ENCODE data around the gene SMURF1. TPM values are rescaled to one million over a fixed set of nuclear protein-coding genes. Genes with fewer than 3 reads are reported as not detected.
"Not testable (repeated sequence)": the region's sequence is repeated elsewhere in the genome, so short reads cannot be mapped to it uniquely, and the experiment has no call there.

The SMURF1 gene
- total and polyA plus RNA-seq, 5 donors: 4.5 to 14.7 (median 9.5) TPM

DNA sequence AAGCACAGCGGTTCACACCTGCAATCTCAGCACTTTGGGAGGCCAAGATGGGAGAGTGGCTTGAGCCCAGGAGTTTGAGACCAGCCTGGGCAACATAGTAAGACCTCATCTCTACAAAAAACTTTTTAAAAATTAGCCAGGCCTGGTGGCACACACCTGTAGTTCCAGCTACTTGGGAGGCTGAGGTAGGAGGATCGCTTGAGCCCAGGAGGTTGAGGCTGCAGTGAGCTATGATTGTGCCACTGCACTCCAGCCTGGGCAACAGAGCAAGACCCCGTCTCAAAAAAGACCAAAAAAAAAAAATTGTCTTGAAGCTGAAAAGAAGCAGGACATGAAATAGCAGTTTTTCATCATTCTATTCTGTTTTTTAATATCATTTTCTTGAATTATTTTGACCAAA, 99.0 kb downstream of the SMURF1 start:
- ATAC-seq; H3K4me1 ChIP-seq (ENCODE audit: control insufficient read depth, insufficient read depth, low read length); H3K9me3 ChIP-seq (ENCODE audit: control insufficient read depth, low read length); DNase-seq; H3K27ac ChIP-seq (ENCODE audit: low read length); H3K27me3 ChIP-seq (ENCODE audit: control insufficient read depth, insufficient read depth); H3K4me3 ChIP-seq (ENCODE audit: low read length): not testable (repeated sequence)
- WGBS: 95% methylated on average over 3 of the region's 3 CpGs
- intact Hi-C loops (cut with DNase I): loop anchor here in 3 of 4 donors (5.0 to 10.0 kb wide), 2 partner anchors 100 to 267 kb away; partner anchors contain the start of gene SMURF1 (in 2 of the 3)

DNA sequence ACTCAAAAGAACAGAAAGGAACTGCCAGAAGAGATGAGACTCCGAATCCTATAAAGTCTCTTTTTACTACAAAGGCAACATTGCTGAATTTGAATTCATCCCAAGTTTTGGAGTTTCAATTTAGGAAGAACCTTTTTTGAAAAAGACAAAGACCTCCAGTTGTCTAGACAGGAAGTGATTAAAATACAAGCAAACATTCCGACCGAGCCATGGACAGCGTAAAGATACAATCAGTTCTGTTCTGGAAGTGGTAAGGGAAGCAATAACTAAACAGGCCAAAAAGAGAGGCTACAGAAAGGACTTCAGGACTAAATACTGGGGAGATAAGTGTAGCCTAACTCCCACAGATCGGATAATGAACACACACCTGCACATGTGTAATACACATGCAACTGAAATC, 101.0 kb downstream of the SMURF1 start:
- H3K4me3 ChIP-seq (ENCODE audit: low read length): no peak overlapping the region
- no peaks in the 10 kb centered on the region for H3K4me1 ChIP-seq (ENCODE audit: control insufficient read depth, insufficient read depth, low read length)
- no peaks in the 10 kb centered on the region for H3K9me3 ChIP-seq (ENCODE audit: control insufficient read depth, low read length)
- DNase-seq: no peak
- 54% methylated on average over 5 of the region's 5 CpGs for WGBS
- ATAC-seq: no peak
- H3K27me3 ChIP-seq (ENCODE audit: control insufficient read depth, insufficient read depth): no peaks in the 10 kb centered on the region
- intact Hi-C loops (cut with DNase I): loop anchor here in 3 of 4 donors (5.0 to 10.0 kb wide), 2 partner anchors 102 to 269 kb away; partner anchors contain the start of gene SMURF1 (in 2 of the 3)
- no peak overlapping the region for H3K27ac ChIP-seq (ENCODE audit: low read length)

DNA sequence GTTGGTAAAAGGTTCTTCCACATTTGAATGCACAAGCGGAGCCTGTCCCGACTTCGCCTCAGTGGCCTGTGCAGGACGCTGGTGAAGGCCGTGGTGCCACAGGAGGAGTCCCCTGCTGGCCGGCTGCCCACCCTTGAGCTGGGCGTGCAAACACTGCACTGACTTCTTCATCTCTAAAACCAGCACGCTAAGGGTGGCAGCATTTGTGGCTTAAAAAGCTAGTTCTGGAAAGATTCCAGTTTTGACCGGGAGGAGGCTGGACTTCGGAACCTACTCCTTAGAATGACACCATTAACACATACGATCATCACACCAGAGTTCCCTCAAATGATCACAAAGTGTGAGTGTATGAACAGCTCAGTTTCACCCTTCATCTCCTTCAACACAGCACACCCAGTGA, 102.4 kb downstream of the SMURF1 start:
- intact Hi-C loops (cut with DNase I): loop anchor here (2.0 to 10.0 kb wide), 3 partner anchors 103 to 271 kb away; partner anchors contain the start of gene SMURF1 (in 2 of the 4)

DNA sequence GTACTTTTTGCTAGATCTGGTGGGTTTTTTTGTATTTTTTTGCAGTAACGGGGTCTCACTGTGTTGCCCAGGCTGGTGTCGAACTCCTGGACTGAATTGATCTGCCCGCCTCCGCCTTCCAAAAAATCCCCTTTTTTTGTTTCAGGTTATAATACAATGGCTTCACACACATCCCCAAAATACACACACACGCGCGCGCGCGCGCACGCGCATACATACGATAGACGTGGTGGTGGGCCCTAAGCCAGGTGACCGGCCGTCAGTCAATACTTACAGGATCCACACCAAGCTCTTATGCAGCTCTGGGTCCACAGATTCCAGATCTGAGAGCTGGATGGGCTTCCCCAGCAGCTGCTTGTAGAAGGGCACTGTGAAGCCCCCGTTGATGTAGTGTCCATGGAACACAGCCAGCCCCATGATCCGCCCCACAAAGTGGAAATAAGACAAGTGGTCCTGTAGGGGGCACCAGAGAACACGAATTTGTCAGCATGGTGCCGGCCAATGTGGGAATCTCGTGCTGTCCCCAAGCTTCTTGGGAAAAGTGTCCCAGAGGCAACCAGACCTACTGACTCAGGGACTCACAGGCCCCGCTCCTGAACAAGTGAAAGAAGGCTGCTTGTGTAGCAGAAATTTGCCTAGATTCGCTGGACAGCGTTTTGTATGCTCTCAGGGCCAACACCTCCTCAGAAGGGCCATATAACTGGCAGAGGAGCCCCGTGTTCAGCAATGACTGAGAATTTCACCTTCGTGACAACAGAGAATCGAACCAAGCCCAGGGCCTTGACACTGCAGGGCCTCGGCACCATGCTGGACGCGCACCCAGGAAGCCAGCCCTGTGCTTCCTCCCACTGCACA, 103.6 kb downstream of the SMURF1 start:
- Histone ChIP-seq H3K4me1 (ENCODE audit: control insufficient read depth, insufficient read depth, low read length) (no peaks in the 10 kb centered on the region), H3K27ac (ENCODE audit: low read length) (peak overlapping the region; percentile 54), H3K9me3 (ENCODE audit: control insufficient read depth, low read length) (no peaks in the 10 kb centered on the region), H3K27me3 (ENCODE audit: control insufficient read depth, insufficient read depth) (no peaks in the 10 kb centered on the region), H3K4me3 (ENCODE audit: low read length) (no peak overlapping the region)
- peak; percentile 74 to 76 for ATAC-seq
- intact Hi-C loops (cut with DNase I): loop anchor here (2.0 to 10.0 kb wide), 3 partner anchors 104 to 272 kb away; partner anchors contain the start of gene SMURF1 (in 2 of the 4)
- WGBS: 68% methylated on average over 31 of the region's 31 CpGs
- peak; percentile 83 to 87 (median 85) for DNase-seq

More for the DNA sequence above, 102.4 kb downstream of the SMURF1 start:
- Histone ChIP-seq H3K27me3 (ENCODE audit: control insufficient read depth, insufficient read depth) (no peaks in the 10 kb centered on the region), H3K27ac (ENCODE audit: low read length) (no peak overlapping the region), H3K4me1 (ENCODE audit: control insufficient read depth, insufficient read depth, low read length) (no peaks in the 10 kb centered on the region), H3K9me3 (ENCODE audit: control insufficient read depth, low read length) (no peaks in the 10 kb centered on the region), H3K4me3 (ENCODE audit: low read length) (no peak overlapping the region)
- peak in 1 of 3 donors; percentile 72 for DNase-seq
- no peak for ATAC-seq
- 70% methylated on average over 11 of the region's 11 CpGs for WGBS

DNA sequence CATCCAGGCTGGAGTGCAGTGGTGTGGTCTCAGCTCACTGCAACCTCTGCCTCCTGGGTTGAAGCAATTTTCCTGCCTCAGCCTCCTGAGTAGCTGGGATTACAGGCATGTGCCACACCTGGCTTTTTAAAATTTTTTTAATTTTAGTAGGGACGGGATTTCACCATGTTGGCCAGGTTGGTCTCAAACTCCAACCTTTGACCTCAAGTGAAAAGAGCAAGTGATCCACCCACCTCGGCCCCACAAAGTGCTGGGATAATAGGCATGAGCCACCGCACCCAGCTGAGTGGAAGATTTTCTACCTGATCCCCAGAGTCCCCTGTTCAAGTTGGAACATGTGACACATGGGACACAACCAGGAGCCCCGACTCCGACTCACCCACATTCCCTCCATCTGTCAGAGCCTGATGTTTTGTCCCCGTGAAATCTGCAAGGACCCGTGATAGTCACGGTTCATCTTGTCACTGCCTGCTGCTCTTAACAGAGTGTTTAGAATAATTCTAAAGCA, 104.5 kb downstream of the SMURF1 start:
- intact Hi-C loops (cut with DNase I): loop anchor here in 1 of 4 donors (2.0 kb wide), 1 partner anchor 271 kb away; no protein-coding TSS in a partner anchor
- Histone ChIP-seq H3K27me3 (ENCODE audit: control insufficient read depth, insufficient read depth) (no peaks in the 10 kb centered on the region), H3K27ac (ENCODE audit: low read length) (no peak overlapping the region), H3K4me3 (ENCODE audit: low read length) (no peak overlapping the region), H3K9me3 (ENCODE audit: control insufficient read depth, low read length) (no peaks in the 10 kb centered on the region), H3K4me1 (ENCODE audit: control insufficient read depth, insufficient read depth, low read length) (no peaks in the 10 kb centered on the region)
- WGBS: 88% methylated on average over 8 of the region's 8 CpGs
- ATAC-seq: no peak
- DNase-seq: no peak

DNA sequence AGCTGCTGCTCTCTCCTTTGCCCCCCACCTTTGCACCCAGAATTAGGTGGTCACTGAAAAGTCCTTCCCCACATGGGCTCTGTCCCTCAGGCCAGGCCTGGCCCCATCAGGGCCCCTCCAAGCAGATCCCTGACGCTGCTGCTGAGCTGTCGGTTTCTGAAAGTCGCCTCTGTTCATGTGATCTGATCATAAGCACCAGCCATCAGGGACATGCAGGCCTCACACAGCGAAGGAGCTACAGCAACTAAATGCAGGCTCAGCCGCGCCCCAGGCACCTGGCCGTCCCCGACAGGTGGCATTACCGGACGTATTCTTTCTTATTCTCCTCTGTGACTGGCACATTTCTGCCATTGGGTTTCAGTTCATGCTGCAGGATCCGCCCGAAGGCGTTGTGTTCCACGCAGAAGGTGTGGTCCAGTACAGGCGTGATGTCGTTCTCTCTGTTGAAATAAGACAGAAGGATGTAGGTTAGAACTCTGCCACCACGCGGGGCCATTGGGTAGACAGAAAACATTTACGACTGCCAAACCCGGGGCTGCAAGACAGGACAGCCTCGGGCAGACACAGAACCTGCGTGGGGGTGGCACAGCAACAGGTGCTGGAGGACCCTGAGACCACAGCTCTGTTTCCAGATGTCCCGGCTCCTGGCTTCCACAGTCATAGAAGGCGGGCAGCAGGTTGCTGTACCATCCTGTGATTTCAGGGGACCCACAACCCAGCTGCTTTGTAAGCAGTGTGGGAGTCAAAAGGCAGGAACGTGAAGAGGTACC, 105.6 kb downstream of the SMURF1 start:
- Histone ChIP-seq H3K9me3 (ENCODE audit: control insufficient read depth, low read length) (no peaks in the 10 kb centered on the region), H3K27ac (ENCODE audit: low read length) (no peak overlapping the region), H3K4me3 (ENCODE audit: low read length) (no peak overlapping the region), H3K27me3 (ENCODE audit: control insufficient read depth, insufficient read depth) (no peaks in the 10 kb centered on the region), H3K4me1 (ENCODE audit: control insufficient read depth, insufficient read depth, low read length) (no peaks in the 10 kb centered on the region)
- no peak for ATAC-seq
- WGBS: 92% methylated on average over 25 of the region's 25 CpGs
- no peak for DNase-seq
- intact Hi-C loops (cut with DNase I): loop anchor here in 1 of 4 donors (2.0 kb wide), 1 partner anchor 273 kb away; no protein-coding TSS in a partner anchor

DNA sequence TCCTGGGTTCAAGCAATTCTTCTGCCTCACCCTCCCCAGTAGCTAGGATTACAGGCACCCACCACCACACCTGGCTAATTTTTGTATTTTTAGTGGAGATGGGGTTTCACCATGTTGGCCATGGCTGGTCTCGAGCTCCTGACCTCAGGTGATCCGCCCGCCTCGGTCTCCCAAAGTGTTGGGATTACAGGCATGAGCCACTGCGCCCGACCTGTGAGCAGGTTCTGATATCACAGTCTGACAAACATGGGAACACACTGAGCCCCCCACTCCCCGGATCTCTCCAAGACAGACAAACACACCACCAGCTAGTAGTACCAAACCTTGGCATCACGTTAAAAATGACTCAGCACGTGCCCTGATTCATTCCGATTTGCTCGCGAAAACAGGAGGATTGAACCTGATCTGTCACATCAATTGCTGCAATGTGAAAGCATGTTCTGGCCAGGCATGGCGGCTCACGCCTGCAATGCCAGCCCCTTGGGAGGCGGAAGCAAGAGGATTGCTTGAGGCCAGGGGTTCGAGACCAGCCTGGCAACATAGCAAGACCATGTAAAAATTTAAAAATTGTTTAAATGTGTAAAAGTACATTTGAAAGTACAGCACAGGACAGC, 106.5 kb downstream of the SMURF1 start:
- Histone ChIP-seq H3K4me1 (ENCODE audit: control insufficient read depth, insufficient read depth, low read length) (no peaks in the 10 kb centered on the region), H3K27ac (ENCODE audit: low read length) (no peak overlapping the region), H3K27me3 (ENCODE audit: control insufficient read depth, insufficient read depth) (no peaks in the 10 kb centered on the region), H3K9me3 (ENCODE audit: control insufficient read depth, low read length) (no peaks in the 10 kb centered on the region), H3K4me3 (ENCODE audit: low read length) (no peak overlapping the region)
- ATAC-seq: no peak
- intact Hi-C loops (cut with DNase I): no loop called here
- WGBS: 96% methylated on average over 16 of the region's 16 CpGs
- no peak for DNase-seq

DNA sequence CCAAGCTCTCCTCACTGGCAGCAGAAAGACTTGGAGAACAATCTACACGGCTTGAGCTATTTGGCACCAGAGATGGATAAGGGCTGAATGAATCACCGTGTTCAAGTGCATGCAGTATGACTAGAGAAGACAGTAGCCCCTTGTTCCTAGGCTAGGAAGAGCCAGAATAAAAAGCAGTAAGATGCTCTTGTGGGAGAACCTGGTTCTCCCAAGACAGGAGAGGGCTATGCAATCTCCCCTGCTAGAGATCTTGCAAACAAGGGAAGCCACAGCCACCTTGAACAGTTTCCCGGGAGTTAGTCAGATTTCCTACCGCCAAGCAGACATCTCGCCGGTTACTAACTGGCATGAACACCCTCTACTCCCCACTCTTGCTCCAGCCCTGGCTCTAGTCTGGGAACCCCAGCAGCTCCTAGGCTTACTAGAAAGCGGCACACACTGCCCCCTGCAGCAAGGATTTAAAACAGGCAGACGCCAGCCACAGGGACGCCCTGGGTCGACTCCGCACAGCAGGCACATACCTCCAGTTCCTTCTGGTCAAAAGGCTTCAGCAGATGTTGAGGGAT, 107.3 kb downstream of the SMURF1 start:
- Histone ChIP-seq H3K27me3 (ENCODE audit: control insufficient read depth, insufficient read depth) (no peaks in the 10 kb centered on the region), H3K4me1 (ENCODE audit: control insufficient read depth, insufficient read depth, low read length) (no peaks in the 10 kb centered on the region), H3K4me3 (ENCODE audit: low read length) (no peak overlapping the region), H3K9me3 (ENCODE audit: control insufficient read depth, low read length) (no peaks in the 10 kb centered on the region), H3K27ac (ENCODE audit: low read length) (peak overlapping the region; percentile 13)
- ATAC-seq (peak; percentile 70 to 79), DNase-seq (peak; percentile 69 to 81 (median 74))
- intact Hi-C loops (cut with DNase I): no loop called here
- WGBS: 64% methylated on average over 11 of the region's 11 CpGs

DNA sequence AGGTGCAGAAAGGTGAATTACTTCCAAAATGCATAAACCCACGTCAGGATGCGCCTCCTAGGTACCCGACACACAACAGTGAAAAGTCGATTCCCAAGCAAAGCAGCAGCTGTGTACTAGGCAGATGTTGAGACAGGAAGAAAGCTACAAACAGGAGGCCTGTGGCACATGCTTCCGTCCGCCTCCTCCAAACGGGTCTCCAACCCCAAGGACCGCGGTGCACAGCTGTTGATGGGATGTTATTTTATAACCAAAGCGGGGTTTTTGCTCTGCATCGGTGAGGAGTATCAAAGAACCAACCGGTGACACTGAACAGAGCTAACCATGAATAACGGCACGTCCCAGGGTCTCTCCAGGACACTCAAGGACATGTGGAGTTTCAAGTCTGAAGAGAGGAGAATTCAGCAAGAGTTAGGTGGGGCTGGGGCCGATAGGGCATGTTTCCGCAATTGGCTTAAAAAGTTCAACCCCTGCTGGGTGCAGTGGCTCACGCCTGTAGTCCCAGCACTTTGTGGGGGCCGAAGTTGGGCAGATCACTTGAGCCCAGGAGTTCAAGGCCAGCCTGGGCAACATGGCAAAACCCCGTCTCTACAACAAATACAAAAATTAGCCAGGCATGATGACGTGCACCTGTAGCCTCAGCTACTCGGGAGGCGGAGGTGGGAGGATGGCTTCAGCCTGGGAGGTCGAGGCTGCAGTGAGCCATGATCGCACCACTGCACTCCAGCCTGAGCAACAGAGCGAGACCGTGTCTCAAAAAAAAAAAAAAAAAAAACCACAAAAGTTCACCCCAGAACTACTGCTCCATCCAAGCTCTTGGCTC, 108.0 kb downstream of the SMURF1 start:
- DNase-seq (no peak), ATAC-seq (no peak)
- H3K27ac ChIP-seq (ENCODE audit: low read length): no peak overlapping the region
- no peaks in the 10 kb centered on the region for H3K4me1 ChIP-seq (ENCODE audit: control insufficient read depth, insufficient read depth, low read length)
- intact Hi-C loops (cut with DNase I): no loop called here
- H3K4me3 ChIP-seq (ENCODE audit: low read length): no peak overlapping the region
- no peaks in the 10 kb centered on the region for H3K27me3 ChIP-seq (ENCODE audit: control insufficient read depth, insufficient read depth)
- WGBS: 84% methylated on average over 26 of the region's 26 CpGs
- no peaks in the 10 kb centered on the region for H3K9me3 ChIP-seq (ENCODE audit: control insufficient read depth, low read length)

All from right cardiac atrium (tissue), 5 donors.